Loucy (cell line): Measurements from ENCODE around the gene UNC5B.

ENCODE experiments used
- H2AFZ ChIP-seq: fragments of 200-600 bp; sonication (generic); 2 replicates; pipeline ENCODE4 v1.6.0; 2016; ENCODE audit warnings: antibody characterized with exemption, mild to moderate bottlenecking, low read length, moderate library complexity
- H3F3A ChIP-seq: fragments of 200-600 bp; 2 replicates; pipeline ENCODE4 v1.6.0; 2016; ENCODE audit warnings: antibody characterized with exemption, low read depth, mild to moderate bottlenecking
- H3K27me3 ChIP-seq: fragments of 200-600 bp; sonication (generic); 2 replicates; pipeline ENCODE4 v1.6.1; 2014; ENCODE audit warnings: low read length, mild to moderate bottlenecking; ENCODE audit not compliant: insufficient read depth, poor library complexity, severe bottlenecking
- H3K36me3 ChIP-seq: fragments of 200-600 bp; sonication (generic); 2 replicates; pipeline ENCODE4 v1.6.1; 2016; ENCODE audit warnings: low read length; ENCODE audit not compliant: insufficient read depth
- H3K4me1 ChIP-seq: fragments of 200-600 bp; sonication (generic); 2 replicates; pipeline ENCODE4 v1.5.1; 2014; ENCODE audit warnings: low read length, mild to moderate bottlenecking; ENCODE audit not compliant: insufficient read depth, poor library complexity, severe bottlenecking
- H3K4me2 ChIP-seq: fragments of 200-600 bp; sonication (generic); 2 replicates; pipeline ENCODE4 v1.6.0; 2014; ENCODE audit warnings: antibody characterized with exemption, low read length, low read depth, mild to moderate bottlenecking; ENCODE audit not compliant: poor library complexity, severe bottlenecking
- H3K4me3 ChIP-seq: fragments of 200-600 bp; sonication (generic); 2 replicates; pipeline ENCODE4 v1.5.1; 2014; ENCODE audit warnings: low read length, mild to moderate bottlenecking, mixed read lengths; ENCODE audit not compliant: poor library complexity, severe bottlenecking
- H3K79me2 ChIP-seq: fragments of 200-600 bp; sonication (generic); 2 replicates; pipeline ENCODE4 v1.6.1; 2014; ENCODE audit warnings: low read length; ENCODE audit not compliant: insufficient read depth
- H3K9ac ChIP-seq: fragments of 200-600 bp; sonication (generic); 2 replicates; pipeline ENCODE4 v1.6.0; 2014; ENCODE audit warnings: mild to moderate bottlenecking, low read depth, low read length, moderate library complexity; ENCODE audit not compliant: poor library complexity, severe bottlenecking
- H3K9me2 ChIP-seq: fragments of 200-600 bp; sonication (generic); replicated peaks from 2 replicates; pipeline ENCODE4 v1.6.1; 2016; ENCODE audit warnings: low read depth, low read length, mixed read lengths
- H3K9me3 ChIP-seq: fragments of 200-600 bp; sonication (generic); 2 replicates; pipeline ENCODE4 v1.6.1; 2014; ENCODE audit warnings: mild to moderate bottlenecking, antibody characterized with exemption, low read length, low read depth; ENCODE audit not compliant: insufficient read depth
- H4K20me1 ChIP-seq: fragments of 200-600 bp; sonication (generic); 2 replicates; pipeline ENCODE4 v1.6.0; 2014; ENCODE audit warnings: antibody characterized with exemption, low read length, mild to moderate bottlenecking; ENCODE audit not compliant: insufficient read depth, poor library complexity, severe bottlenecking
- CTCF ChIP-seq: fragments of 200-600 bp; sonication (generic); conservative IDR thresholded peaks from 2 replicates; pipeline ENCODE4 v1.5.1; 2014; ENCODE audit warnings: mild to moderate bottlenecking, antibody characterized with exemption, low read length
- EZH2phosphoT487 ChIP-seq: fragments of 200-600 bp; IDR thresholded peaks from 2 replicates; pipeline ENCODE4 v1.6.1; 2018; ENCODE audit warnings: antibody characterized with exemption, mild to moderate bottlenecking, moderate library complexity, borderline replicate concordance

The UNC5B gene

DNA sequence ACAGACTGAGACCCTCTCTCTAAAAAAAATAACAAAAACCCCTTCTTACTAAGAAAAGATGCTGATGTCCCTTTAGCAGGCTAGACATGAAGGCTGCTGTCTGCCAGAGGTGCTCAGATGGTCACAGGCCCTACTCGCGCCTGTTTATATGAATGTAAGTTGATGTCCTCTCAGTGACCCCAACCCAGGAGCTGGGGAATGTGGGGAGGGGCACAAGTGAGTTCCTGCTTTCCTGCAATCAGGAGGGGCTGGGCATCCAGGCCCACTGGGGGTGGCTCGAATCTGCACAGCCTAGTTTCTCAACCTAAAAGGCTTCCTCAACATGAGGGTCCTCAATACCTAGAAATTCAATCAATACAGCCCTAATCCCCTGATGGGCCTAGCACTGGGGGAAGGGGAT, 94.6 kb downstream of the UNC5B start:
- H2AFZ ChIP-seq: no peak overlapping the region
- no peaks in the 10 kb centered on the region for H3K9me3 ChIP-seq
- H3K79me2 ChIP-seq: no peaks in the 10 kb centered on the region
- no peaks in the 10 kb centered on the region for H4K20me1 ChIP-seq
- H3K9me2 ChIP-seq: no peaks in the 10 kb centered on the region
- no peaks in the 10 kb centered on the region for H3K27me3 ChIP-seq
- no peak overlapping the region for H3K4me2 ChIP-seq
- no peaks in the 10 kb centered on the region for H3F3A ChIP-seq
- H3K9ac ChIP-seq: no peak overlapping the region
- TF ChIP-seq CTCF (no peak), EZH2phosphoT487 (no peak)
- H3K4me1 ChIP-seq: no peaks in the 10 kb centered on the region
- H3K4me3 ChIP-seq: no peak overlapping the region
- no peaks in the 10 kb centered on the region for H3K36me3 ChIP-seq

DNA sequence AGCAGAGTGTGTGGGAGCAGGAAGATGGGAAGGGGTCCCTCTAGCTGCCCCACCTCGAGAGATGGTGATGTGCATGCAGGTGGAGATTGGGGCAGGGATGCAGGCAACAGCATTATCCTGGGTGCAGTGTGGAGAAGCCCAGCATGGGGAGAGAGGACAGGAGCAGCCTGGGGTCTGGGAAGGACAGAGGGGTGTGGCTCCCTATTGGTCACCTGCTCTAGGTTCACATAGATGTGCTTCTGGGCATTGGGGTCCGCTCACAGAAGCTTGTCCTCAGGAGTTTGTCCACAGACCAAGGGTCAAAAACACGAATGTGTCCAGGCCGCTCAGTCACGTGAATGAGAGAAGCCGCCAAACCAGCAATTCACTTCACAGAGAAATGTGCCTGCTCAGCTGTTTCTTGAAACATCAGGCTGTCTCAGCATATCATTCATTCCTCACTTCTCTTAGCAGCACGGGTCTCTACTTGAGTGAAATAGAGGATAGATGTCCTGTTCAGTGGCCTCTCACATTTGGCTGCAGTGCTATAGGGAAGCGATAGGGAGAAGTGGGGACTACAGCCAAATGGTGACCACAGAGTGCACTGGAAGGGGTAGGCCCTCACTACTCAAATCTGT, 95.2 kb downstream of the UNC5B start:
- no peak overlapping the region for H3K9ac ChIP-seq
- no peaks in the 10 kb centered on the region for H3F3A ChIP-seq
- no peaks in the 10 kb centered on the region for H3K9me2 ChIP-seq
- H3K4me2 ChIP-seq: no peak overlapping the region
- no peak for TF ChIP-seq EZH2phosphoT487
- no peak for TF ChIP-seq CTCF
- H3K4me1 ChIP-seq: no peaks in the 10 kb centered on the region
- H3K27me3 ChIP-seq: no peaks in the 10 kb centered on the region
- H3K79me2 ChIP-seq: no peaks in the 10 kb centered on the region
- no peak overlapping the region for H2AFZ ChIP-seq
- H3K9me3 ChIP-seq: no peaks in the 10 kb centered on the region
- H4K20me1 ChIP-seq: no peaks in the 10 kb centered on the region
- no peaks in the 10 kb centered on the region for H3K36me3 ChIP-seq
- H3K4me3 ChIP-seq: no peak overlapping the region

DNA sequence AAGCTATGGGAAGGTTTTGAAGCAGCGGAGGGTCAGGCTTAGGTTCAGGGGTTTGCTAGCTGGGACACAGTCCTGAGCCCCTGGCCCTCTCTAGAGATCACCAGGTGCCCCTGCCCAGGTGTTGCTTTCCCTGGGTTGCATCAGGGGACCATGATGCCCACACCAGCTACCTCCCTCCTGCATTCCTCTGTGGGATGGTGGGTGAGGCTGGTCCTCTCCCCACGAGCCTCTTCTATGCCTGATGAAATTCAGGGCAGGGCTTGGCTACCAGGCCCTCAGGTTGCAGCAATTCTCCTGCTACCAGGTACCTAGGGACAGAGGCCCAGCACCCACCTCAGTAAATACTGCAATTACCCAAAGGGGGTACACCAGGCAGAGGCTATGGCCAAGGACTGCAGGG, 95.9 kb downstream of the UNC5B start:
- no peaks in the 10 kb centered on the region for H3K36me3 ChIP-seq
- no peaks in the 10 kb centered on the region for H3K27me3 ChIP-seq
- no peaks in the 10 kb centered on the region for H3K4me1 ChIP-seq
- TF ChIP-seq CTCF (no peak), EZH2phosphoT487 (no peak)
- H3F3A ChIP-seq: no peaks in the 10 kb centered on the region
- H4K20me1 ChIP-seq: no peaks in the 10 kb centered on the region
- no peak overlapping the region for H3K9ac ChIP-seq
- H2AFZ ChIP-seq: no peak overlapping the region
- H3K4me3 ChIP-seq: no peak overlapping the region
- no peaks in the 10 kb centered on the region for H3K9me2 ChIP-seq
- H3K79me2 ChIP-seq: no peaks in the 10 kb centered on the region
- no peaks in the 10 kb centered on the region for H3K9me3 ChIP-seq
- no peak overlapping the region for H3K4me2 ChIP-seq
